Measurements from ENCODE around the gene NLRP3. TPM values are rescaled to one million over a fixed set of nuclear protein-coding genes. Genes with fewer than 3 reads are reported as not detected.
"Not testable (repeated sequence)": the region's sequence is repeated elsewhere in the genome, so short reads cannot be mapped to it uniquely, and the experiment has no call there.

The NLRP3 gene
- total RNA-seq, 6 donors from 2014 or later: 2.6 to 13.6 (median 6.0) TPM

- no peak for ATAC-seq (ENCODE audit: low FRiP score in 2 of 2)
- TF ChIP-seq CTCF (IDR thresholded peaks at IDR 0.05): no peak
- no peak for TF ChIP-seq POLR2A (IDR thresholded peaks at IDR 0.05)
- TF ChIP-seq POLR2AphosphoS5 (IDR thresholded peaks at IDR 0.05): no peak
- TF ChIP-seq EP300 (IDR thresholded peaks at IDR 0.05): no peak
Measured at GRCh38 chr1:247375747-247376146, 40.2 kb upstream of the NLRP3 start.

GRCh38 chr1:247376659-247377058, 39.3 kb upstream of the NLRP3 start:
- DNase-seq: no peak
- H3K9me3 ChIP-seq: no peaks in the 10 kb centered on the region
- H3K27me3 ChIP-seq: no peaks in the 10 kb centered on the region
- H3K4me3 ChIP-seq: no peak overlapping the region
- no peaks in the 10 kb centered on the region for H3K36me3 ChIP-seq
- TF ChIP-seq EP300 (IDR thresholded peaks at IDR 0.05): no peak
- ATAC-seq (ENCODE audit: low FRiP score in 2 of 2): no peak
- 33 to 35% methylated on average over 7 of the region's 7 CpGs for WGBS, 2 donors
- H3K4me1 ChIP-seq: peaks cover 0 to 10% (median 1%) of the 10 kb centered on the region in 4 donors
- H3K27ac ChIP-seq: no peak overlapping the region

More at GRCh38 chr1:247375747-247376146, 40.2 kb upstream of the NLRP3 start:
- H3K4me3 ChIP-seq: no peak overlapping the region
- no peaks in the 10 kb centered on the region for H3K36me3 ChIP-seq
- peak in 1 of 2 donors; percentile 31 for DNase-seq
- WGBS, 2 donors: 82 to 90% methylated on average over 14 of the region's 14 CpGs
- H3K9me3 ChIP-seq: no peaks in the 10 kb centered on the region
- H3K27me3 ChIP-seq: no peaks in the 10 kb centered on the region
- no peak overlapping the region for H3K27ac ChIP-seq
- H3K4me1 ChIP-seq: peaks cover 0 to 10% (median 1%) of the 10 kb centered on the region in 4 donors

- not testable (repeated sequence) for H3K27ac ChIP-seq; H3K27me3 ChIP-seq; DNase-seq; H3K36me3 ChIP-seq; ATAC-seq (ENCODE audit: low FRiP score in 2 of 2); H3K9me3 ChIP-seq; H3K4me1 ChIP-seq; H3K4me3 ChIP-seq
- 74 to 77% methylated on average over 6 to 7 of the region's 7 CpGs for WGBS, 2 donors
Measured at GRCh38 chr1:247377656-247378055, 38.3 kb upstream of the NLRP3 start.

GRCh38 chr1:247378334-247379073, 37.5 kb upstream of the NLRP3 start:
- Histone ChIP-seq H3K4me3 (no peak overlapping the region), H3K36me3 (no peaks in the 10 kb centered on the region), H3K27ac (no peak overlapping the region), H3K9me3 (no peaks in the 10 kb centered on the region), H3K4me1 (peaks cover 0 to 3% (median 0%) of the 10 kb centered on the region in 4 donors), H3K27me3 (no peaks in the 10 kb centered on the region)
- no peak for TF ChIP-seq EP300 (IDR thresholded peaks at IDR 0.05)
- TF ChIP-seq CTCF (IDR thresholded peaks at IDR 0.05): no peak
- no peak for TF ChIP-seq POLR2AphosphoS5 (IDR thresholded peaks at IDR 0.05)
- TF ChIP-seq POLR2A (IDR thresholded peaks at IDR 0.05): no peak
- no peak for ATAC-seq (ENCODE audit: low FRiP score in 2 of 2)
- 80 to 82% methylated on average over 20 of the region's 20 CpGs for WGBS, 2 donors
- peak in 1 of 2 donors; percentile 39 for DNase-seq

GRCh38 chr1:247385283-247385682, 30.7 kb upstream of the NLRP3 start:
- H3K9me3 ChIP-seq: no peaks in the 10 kb centered on the region
- no peaks in the 10 kb centered on the region for H3K27me3 ChIP-seq
- no peak overlapping the region for H3K27ac ChIP-seq
- H3K36me3 ChIP-seq: no peaks in the 10 kb centered on the region
- DNase-seq: no peak
- no peak for ATAC-seq (ENCODE audit: low FRiP score in 2 of 2)
- 66 to 72% methylated on average over 4 of the region's 4 CpGs for WGBS, 2 donors
- no peak overlapping the region for H3K4me3 ChIP-seq
- peaks cover 6% of the 10 kb centered on the region in 4 donors for H3K4me1 ChIP-seq
- TF ChIP-seq EP300 (IDR thresholded peaks at IDR 0.05): no peak
- TF ChIP-seq POLR2AphosphoS5 (IDR thresholded peaks at IDR 0.05): no peak
- TF ChIP-seq CTCF (IDR thresholded peaks at IDR 0.05): no peak
- no peak for TF ChIP-seq POLR2A (IDR thresholded peaks at IDR 0.05)

GRCh38 chr1:247386217-247386616, 29.8 kb upstream of the NLRP3 start:
- ATAC-seq (ENCODE audit: low FRiP score in 2 of 2) (no peak), DNase-seq (no peak)
- 83 to 86% methylated on average over 1 of the region's 1 CpG for WGBS, 2 donors
- peaks cover 6 to 11% (median 7%) of the 10 kb centered on the region in 4 donors for H3K4me1 ChIP-seq
- H3K4me3 ChIP-seq: no peak overlapping the region
- no peaks in the 10 kb centered on the region for H3K9me3 ChIP-seq
- H3K36me3 ChIP-seq: no peaks in the 10 kb centered on the region
- H3K27ac ChIP-seq: no peak overlapping the region
- TF ChIP-seq EP300 (IDR thresholded peaks at IDR 0.05) (no peak), POLR2AphosphoS5 (IDR thresholded peaks at IDR 0.05) (no peak), CTCF (IDR thresholded peaks at IDR 0.05) (no peak)
- H3K27me3 ChIP-seq: no peaks in the 10 kb centered on the region

All from upper lobe of left lung (tissue), 6 donors.